Caco-2 (cell line): ENCODE measurements around the gene CDKN2A. TPM values are rescaled to one million over a fixed set of nuclear protein-coding genes. Genes with fewer than 3 reads are reported as not detected.

Experiments
- BruUV-seq: library from RNA; stranded (reverse); fragments of 400-500 nt; replicated peaks from 2 replicates; lab custom pipeline; 2021; lab: Mats Ljungman, UMichigan
- CTCF ChIA-PET: fragments of 300-600 bp; sonication (Branson Sonifier 250); formaldehyde crosslinking; loops from one replicate; lab custom pipeline; 2022; ENCODE audit warnings: antibody characterized with exemption; lab: Charles Lee
- POLR2A ChIA-PET: fragments of 300-600 bp; sonication (Branson Sonifier 250); formaldehyde crosslinking; loops from one replicate; lab custom pipeline; 2022; ENCODE audit warnings: antibody characterized with exemption; lab: Charles Lee
- DNase-seq, 2 experiments: peaks; one replicate each; pipeline versions ENCODE4 v3.0.0 to v3.0.0-alpha.2; 2020 to 2022
- H3K27me3 ChIP-seq: replicated peaks from 2 replicates; pipeline ENCODE4 v1.6.0; 2011; ENCODE audit warnings: low read length; ENCODE audit not compliant: control insufficient read depth, insufficient read depth
- H3K36me3 ChIP-seq: 2 replicates; pipeline ENCODE4 v1.5.1; 2011; ENCODE audit warnings: low read length; ENCODE audit not compliant: control insufficient read depth, insufficient read depth
- H3K4me1 ChIP-seq: fragments of 250-450 bp; sonication (Bioruptor Pico); 2 replicates; pipeline ENCODE4 v1.5.1; 2020; ENCODE audit warnings: mild to moderate bottlenecking
- H3K4me3 ChIP-seq: 2 replicates; pipeline ENCODE4 v1.5.1; 2011; ENCODE audit warnings: low read depth, mild to moderate bottlenecking, control low read depth, low read length
- H3K9me3 ChIP-seq: fragments of 250-450 bp; sonication (Bioruptor Pico); 2 replicates; pipeline ENCODE4 v1.5.1; 2020; ENCODE audit warnings: mild to moderate bottlenecking, moderate library complexity
- H3K27ac Mint-ChIP-seq: one replicate; pipeline ENCODE4 v1.8.0; 2022; ENCODE audit warnings: mixed read lengths; ENCODE audit not compliant: unreplicated experiment
- H3K27me3 Mint-ChIP-seq: one replicate; pipeline ENCODE4 v1.8.0; 2022; ENCODE audit warnings: mixed read lengths; ENCODE audit not compliant: insufficient read depth, unreplicated experiment
- H3K36me3 Mint-ChIP-seq: one replicate; pipeline ENCODE4 v1.8.0; 2022; ENCODE audit warnings: mild to moderate bottlenecking, mixed read lengths; ENCODE audit not compliant: insufficient read depth, unreplicated experiment
- H3K4me1 Mint-ChIP-seq: one replicate; pipeline ENCODE4 v1.8.0; 2022; ENCODE audit warnings: low read depth, mixed read lengths; ENCODE audit not compliant: unreplicated experiment
- H3K4me3 Mint-ChIP-seq: one replicate; pipeline ENCODE4 v1.8.0; 2022; ENCODE audit warnings: mild to moderate bottlenecking, moderate library complexity, mixed read lengths; ENCODE audit not compliant: unreplicated experiment
- H3K9me3 Mint-ChIP-seq: one replicate; pipeline ENCODE4 v1.8.0; 2022; ENCODE audit warnings: mixed read lengths; ENCODE audit not compliant: unreplicated experiment
- CTCF ChIP-seq, 2 experiments: fragments of 200-600 bp in 1 of 2; IDR thresholded peaks; 1 replicate in 1 of 2; 2 replicates in 1 of 2; pipeline versions ENCODE4 v1.5.1 to v1.8.0; 2011 to 2022; ENCODE audit warnings: antibody characterized with exemption in 1 of 2, control low read depth in 1 of 2, inconsistent platforms in 1 of 2, low read depth in 1 of 2, low read length in 1 of 2, mild to moderate bottlenecking in 1 of 2, moderate library complexity in 1 of 2; ENCODE audit not compliant: insufficient read depth in 1 of 2, severe bottlenecking in 1 of 2, unreplicated experiment in 1 of 2
- intact Hi-C: fragments of 100-400 bp; cut with micrococcal nuclease; formaldehyde crosslinking; loops from one replicate; pipeline ENCODE4 v1.10.0; 2022; ENCODE audit not compliant: unreplicated experiment
- total RNA-seq: library from RNA; stranded (reverse); gene quantifications from 2 replicates; pipeline ENCODE4 v1.2.3, GENCODE V29; 2022

The CDKN2A gene
- total RNA-seq, 1 experiment from 2014 or later = 48.0 TPM

GRCh38 chr9:21988056-21988990 is 5.9 kb downstream of the CDKN2A start:
- DNase-seq = no peak
- ChIA-PET POLR2A (no interaction called here), CTCF (no interaction called here)
- Histone ChIP-seq H3K9me3 (no peaks in the 10 kb centered on the region), H3K4me3 (no peak overlapping the region), H3K27me3 (no peaks in the 10 kb centered on the region), H3K4me1 (no peaks in the 10 kb centered on the region), H3K36me3 (no peaks in the 10 kb centered on the region)
- intact Hi-C loops = no loop called here
- no peaks in the 10 kb centered on the region for H3K36me3 Mint-ChIP-seq
- no peak for TF ChIP-seq CTCF (IDR thresholded peaks at IDR 0.05; ENCODE audit: insufficient read depth in 1 of 2, low read depth in 1 of 2, low read length in 1 of 2, severe bottlenecking in 1 of 2, unreplicated experiment in 1 of 2)
- no peaks in the 10 kb centered on the region for H3K9me3 Mint-ChIP-seq
- no peak overlapping the region for H3K4me3 Mint-ChIP-seq
- no peaks in the 10 kb centered on the region for H3K27me3 Mint-ChIP-seq
- no peaks in the 10 kb centered on the region for H3K4me1 Mint-ChIP-seq
- no peak overlapping the region for H3K27ac Mint-ChIP-seq
- BruUV-seq = no TSS peak

DNA sequence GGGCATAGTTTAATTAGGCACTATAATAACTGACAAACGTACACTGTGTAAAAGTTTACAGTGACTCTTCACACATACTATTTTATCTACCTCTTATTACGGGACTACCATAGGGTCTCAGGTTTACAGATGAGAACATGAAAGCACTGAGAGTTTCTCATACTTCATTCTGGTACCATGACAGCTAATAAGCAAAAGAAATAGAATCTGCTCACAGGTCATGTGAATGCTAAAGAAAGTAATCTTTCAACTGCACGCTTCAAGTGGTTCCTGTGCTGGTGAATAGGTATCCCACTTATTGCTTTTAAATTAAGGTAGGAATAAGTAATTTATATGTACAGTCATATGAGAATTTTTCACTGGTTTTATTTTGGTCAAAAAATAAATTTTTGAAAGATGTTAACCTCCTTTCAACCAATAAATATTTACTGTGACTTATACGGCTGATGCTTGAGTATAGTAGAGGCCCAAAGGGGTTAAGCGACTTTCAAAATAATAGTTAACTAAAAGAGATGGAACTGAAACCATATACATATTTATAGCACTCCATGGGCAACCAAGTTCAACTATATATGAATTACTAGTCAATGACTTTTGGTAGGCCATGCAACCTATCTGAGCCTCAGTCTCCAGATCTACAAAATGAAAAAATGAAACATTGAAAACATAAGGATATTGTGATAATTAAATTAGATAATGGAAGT is 8.1 kb downstream of the CDKN2A start:
- H3K4me3 ChIP-seq = no peak overlapping the region
- Mint-ChIP-seq H3K27me3 (no peaks in the 10 kb centered on the region), H3K36me3 (no peaks in the 10 kb centered on the region), H3K4me1 (no peaks in the 10 kb centered on the region), H3K9me3 (no peaks in the 10 kb centered on the region), H3K4me3 (no peak overlapping the region), H3K27ac (no peak overlapping the region)
- intact Hi-C loops = no loop called here
- TF ChIP-seq CTCF (IDR thresholded peaks at IDR 0.05; ENCODE audit: insufficient read depth in 1 of 2, low read depth in 1 of 2, low read length in 1 of 2, severe bottlenecking in 1 of 2, unreplicated experiment in 1 of 2) = no peak
- no TSS peak for BruUV-seq
- no peak for DNase-seq
- no peaks in the 10 kb centered on the region for H3K9me3 ChIP-seq
- CTCF ChIA-PET = no interaction called here
- POLR2A ChIA-PET = no interaction called here
- no peaks in the 10 kb centered on the region for H3K4me1 ChIP-seq
- no peaks in the 10 kb centered on the region for H3K36me3 ChIP-seq
- no peaks in the 10 kb centered on the region for H3K27me3 ChIP-seq

DNA sequence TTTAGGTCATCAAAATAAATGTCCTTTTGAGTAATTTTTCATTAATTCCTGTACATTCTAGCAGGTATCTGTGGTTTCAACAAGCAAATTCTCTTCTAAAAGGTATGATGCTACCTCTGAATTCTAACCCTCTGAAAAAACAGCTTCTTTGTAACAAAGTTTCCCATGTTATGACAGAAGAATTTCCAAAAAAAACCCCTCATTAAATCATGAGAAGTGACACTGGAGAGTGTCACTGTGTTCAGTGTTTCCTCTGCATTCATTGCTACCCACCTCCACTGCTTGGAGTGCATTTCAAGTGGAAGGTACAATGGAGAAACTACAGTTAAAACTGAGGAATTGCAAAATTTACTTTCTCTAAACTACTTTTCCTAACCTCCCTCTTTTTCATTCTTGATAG is 10.1 kb downstream of the CDKN2A start:
- Mint-ChIP-seq H3K4me1 (peaks cover 4% of the 10 kb centered on the region), H3K27me3 (no peaks in the 10 kb centered on the region), H3K36me3 (no peaks in the 10 kb centered on the region), H3K4me3 (no peak overlapping the region), H3K9me3 (no peaks in the 10 kb centered on the region), H3K27ac (no peak overlapping the region)
- intact Hi-C loops = no loop called here
- H3K9me3 ChIP-seq = no peaks in the 10 kb centered on the region
- ChIA-PET CTCF (no interaction called here), POLR2A (no interaction called here)
- H3K27me3 ChIP-seq = no peaks in the 10 kb centered on the region
- TF ChIP-seq CTCF (IDR thresholded peaks at IDR 0.05; ENCODE audit: insufficient read depth in 1 of 2, low read depth in 1 of 2, low read length in 1 of 2, severe bottlenecking in 1 of 2, unreplicated experiment in 1 of 2) = no peak
- no peaks in the 10 kb centered on the region for H3K36me3 ChIP-seq
- H3K4me3 ChIP-seq = no peak overlapping the region
- no peaks in the 10 kb centered on the region for H3K4me1 ChIP-seq
- no TSS peak for BruUV-seq
- no peak for DNase-seq
